Sigmoid colon (tissue), 4 donors: ENCODE results near the gene CTXN3.
"Not testable (repeated sequence)": the region's sequence is repeated elsewhere in the genome, so short reads cannot be mapped to it uniquely, and the experiment has no call there.

Source experiments
- CTCF ChIP-seq, 4 experiments: fragments of 450-650 bp in 3 of 4; fragments of 200-600 bp in 1 of 4; IDR thresholded peaks; one replicate each; pipeline ENCODE4 v1.5.1; 2016 to 2019; ENCODE audit warnings: antibody characterized with exemption in 4 of 4, mild to moderate bottlenecking in 3 of 4, moderate library complexity in 2 of 4
- EP300 ChIP-seq, 4 donors: sonication (generic); formaldehyde crosslinking; IDR thresholded peaks; one replicate each; pipeline ENCODE4 v1.6.1; 2017; ENCODE audit warnings: antibody characterized with exemption in 4 of 4
- POLR2A ChIP-seq, 2 donors: fragments of 450-650 bp; IDR thresholded peaks; one replicate each; pipeline ENCODE4 v1.6.1; 2016; ENCODE audit warnings: antibody characterized with exemption in 2 of 2, mild to moderate bottlenecking in 2 of 2, moderate library complexity in 2 of 2
- POLR2AphosphoS5 ChIP-seq, 4 donors: sonication (generic); formaldehyde crosslinking; IDR thresholded peaks; one replicate each; pipeline ENCODE4 v1.6.1; 2017; ENCODE audit warnings: antibody characterized with exemption in 4 of 4

GRCh38 chr5:127679691-127680330 lies 30.9 kb downstream of the CTXN3 start:
- TF ChIP-seq CTCF, POLR2A, POLR2AphosphoS5, EP300 (IDR thresholded peaks at IDR 0.05): not testable (repeated sequence)
